SK-N-SH (cell line): ENCODE results near the gene GPD1L. TPM values are rescaled to one million over a fixed set of nuclear protein-coding genes. Genes with fewer than 3 reads are reported as not detected.
"Not testable (repeated sequence)": the region's sequence is repeated elsewhere in the genome, so short reads cannot be mapped to it uniquely, and the experiment has no call there.

Source experiments
- CTCF ChIA-PET: fragments of 300-600, 350-600 bp; formaldehyde crosslinking; extraction: SDS; loops from one replicate; lab custom pipeline; 2021; lab: Yijun Ruan, JAX
- POLR2A ChIA-PET: fragments of 350-600 bp; sonication (Branson Sonifier 250); formaldehyde crosslinking; extraction: SDS; loops from one replicate; lab custom pipeline; 2020; ENCODE audit warnings: antibody characterized with exemption, inconsistent platforms; lab: Yijun Ruan, JAX
- DNase-seq: peaks from one replicate; pipeline ENCODE4 v3.0.0; 2012
- H2AFZ ChIP-seq: fragments of 200-600 bp; sonication (generic); 2 replicates; pipeline ENCODE4 v1.8.1; 2016; ENCODE audit warnings: antibody characterized with exemption, mild to moderate bottlenecking, low read depth
- H3F3A ChIP-seq: fragments of 200-600 bp; sonication (generic); replicated peaks from 2 replicates; pipeline ENCODE3; 2016; ENCODE audit warnings: antibody characterized with exemption, mild to moderate bottlenecking; ENCODE audit not compliant: insufficient read depth
- H3K27ac ChIP-seq, 2 experiments: fragments of 200-500 bp in 1 of 2; fragments of 200-600 bp in 1 of 2; sonication (Bioruptor generic) in 1 of 2; sonication (generic), shearing (Covaris generic) in 1 of 2; 2 replicates each; pipeline versions ENCODE4 v1.5.1 to v1.6.1; 2014 to 2016; ENCODE audit warnings: low read depth in 2 of 2, inconsistent platforms in 1 of 2, low read length in 1 of 2, mild to moderate bottlenecking in 1 of 2, mixed read lengths in 1 of 2
- H3K27me3 ChIP-seq: fragments of 200-600 bp; sonication (generic), shearing (Covaris generic); 2 replicates; pipeline ENCODE4 v1.6.1; 2016; ENCODE audit warnings: mixed run types; ENCODE audit not compliant: insufficient read depth
- H3K36me3 ChIP-seq, 2 experiments: fragments of 200-500 bp in 1 of 2; fragments of 200-600 bp in 1 of 2; sonication (Bioruptor generic) in 1 of 2; sonication (generic) in 1 of 2; replicated peaks in 1 of 2; 2 replicates each; pipeline versions ENCODE3 to v1.5.1; 2014 to 2016; ENCODE audit warnings: low read length in 1 of 2, mild to moderate bottlenecking in 1 of 2; ENCODE audit not compliant: insufficient read depth in 2 of 2, control insufficient read depth in 1 of 2
- H3K4me1 ChIP-seq, 2 experiments: fragments of 200-500 bp in 1 of 2; fragments of 200-600 bp in 1 of 2; sonication (Bioruptor generic) in 1 of 2; sonication (generic), shearing (Covaris generic) in 1 of 2; 2 replicates each; pipeline versions ENCODE4 v1.5.1 to v1.6.1; 2014 to 2016; ENCODE audit warnings: low read depth in 1 of 2, low read length in 1 of 2, mixed run types in 1 of 2; ENCODE audit not compliant: insufficient read depth in 2 of 2, control insufficient read depth in 1 of 2
- H3K4me2 ChIP-seq: fragments of 200-600 bp; sonication (generic), shearing (Covaris generic); 2 replicates; pipeline ENCODE4 v1.6.1; 2017; ENCODE audit warnings: mixed run types
- H3K4me3 ChIP-seq, 2 experiments: fragments of 200-500 bp in 1 of 2; fragments of 200-600 bp in 1 of 2; sonication (Bioruptor generic) in 1 of 2; sonication (generic), shearing (Covaris generic) in 1 of 2; 2 replicates each; pipeline versions ENCODE4 v1.5.1 to v1.8.1; 2014 to 2016; ENCODE audit warnings: low read depth in 2 of 2, inconsistent platforms in 1 of 2, low read length in 1 of 2, mild to moderate bottlenecking in 1 of 2, mixed read lengths in 1 of 2, moderate library complexity in 1 of 2
- H3K79me2 ChIP-seq: fragments of 200-600 bp; sonication (generic); 2 replicates; pipeline ENCODE4 v1.8.1; 2017; ENCODE audit warnings: mild to moderate bottlenecking; ENCODE audit not compliant: insufficient read depth
- H3K9ac ChIP-seq: fragments of 200-600 bp; sonication (generic); 2 replicates; pipeline ENCODE4 v1.6.1; 2017; ENCODE audit warnings: mixed run types
- H3K9me2 ChIP-seq: fragments of 200-600 bp; sonication (generic); 2 replicates; pipeline ENCODE4 v1.6.1; 2017; ENCODE audit warnings: mixed run types
- H3K9me3 ChIP-seq: fragments of 200-600 bp; sonication (generic); 2 replicates; pipeline ENCODE4 v1.6.1; 2017; ENCODE audit warnings: mixed run types, mild to moderate bottlenecking, moderate library complexity
- H4K20me1 ChIP-seq: fragments of 200-600 bp; sonication (generic); 2 replicates; pipeline ENCODE4 v1.6.1; 2017; ENCODE audit warnings: mild to moderate bottlenecking, mixed run types; ENCODE audit not compliant: insufficient read depth
- EP300 ChIP-seq, 2 experiments: IDR thresholded peaks; 2 replicates each; pipeline versions ENCODE4 v1.4.0 to v1.6.1; 2012; ENCODE audit warnings: borderline replicate concordance in 1 of 2, low read depth in 1 of 2, low read length in 1 of 2
- FOSL2 ChIP-seq: IDR thresholded peaks from 2 replicates; pipeline ENCODE4 v1.4.0; 2012; ENCODE audit warnings: low read depth, mild to moderate bottlenecking, moderate library complexity, borderline replicate concordance
- JUND ChIP-seq: IDR thresholded peaks from 2 replicates; pipeline ENCODE4 v1.4.0; 2012
- MAX ChIP-seq: IDR thresholded peaks from 2 replicates; pipeline ENCODE4 v1.4.0; 2012; ENCODE audit warnings: low read depth
- RAD21 ChIP-seq: IDR thresholded peaks from 2 replicates; pipeline ENCODE4 v1.6.1; 2012; ENCODE audit warnings: mild to moderate bottlenecking, low read length
- REST ChIP-seq: IDR thresholded peaks from 2 replicates; pipeline ENCODE4 v1.6.1; 2012; ENCODE audit warnings: mild to moderate bottlenecking, low read depth, low read length, moderate library complexity
- SIN3A ChIP-seq: IDR thresholded peaks from 2 replicates; pipeline ENCODE4 v1.6.1; 2012; ENCODE audit warnings: low read depth, mild to moderate bottlenecking, low read length, moderate library complexity, borderline replicate concordance
- USF2 ChIP-seq: fragments of 150-350 bp; IDR thresholded peaks from 2 replicates; pipeline ENCODE4 v1.6.1; 2017; ENCODE audit warnings: antibody characterized with exemption, low read length, low read depth, borderline replicate concordance
- WGBS: methylation state at CpG from one replicate; pipeline ENCODE4 v1.1.6; 2017; ENCODE audit warnings: low lambda C conversion rate; 5-methylcytosine and 5-hydroxymethylcytosine counted together
- polyA plus RNA-seq, 3 experiments: library from polyadenylated mRNA; depleted of rRNA; stranded (reverse); fragments of >200 nt; gene quantifications; 2 replicates each; pipeline ENCODE4 v1.2.3, GENCODE V29; 2012

Gene GPD1L
- polyA plus RNA-seq, 1 of the 3 experiments (the other 2 are of a cell fraction): 6.1 TPM

DNA sequence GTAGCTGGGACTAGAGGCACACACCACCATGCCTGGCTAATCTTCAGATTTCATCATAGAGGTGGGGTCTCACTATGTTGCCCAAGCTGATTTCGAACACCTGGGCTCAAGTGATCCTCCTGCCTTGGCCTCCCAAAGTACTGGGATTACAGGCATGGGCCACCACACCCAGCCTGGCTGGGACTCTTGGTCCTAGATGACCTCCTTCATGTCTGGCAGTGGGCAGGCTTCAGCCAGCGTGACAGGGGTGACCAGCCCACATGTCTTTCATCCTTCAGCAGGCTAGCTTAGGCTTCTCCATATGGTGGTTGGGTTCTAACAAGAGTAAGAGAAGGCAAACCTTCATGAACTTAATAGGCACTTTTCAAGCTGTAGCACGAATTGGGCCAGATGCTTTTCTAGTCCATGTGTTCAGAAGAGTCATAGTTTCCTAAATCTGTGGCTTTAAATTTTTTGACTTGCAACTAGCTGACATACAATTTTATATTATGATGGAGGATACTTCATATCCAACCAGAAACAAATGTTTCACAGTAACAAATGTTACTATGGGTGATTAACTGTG is 7.6 kb downstream of the GPD1L start:
- ChIA-PET POLR2A (no interaction called here), CTCF (interaction anchor here (2.4 kb wide), 1 partner anchor 30 kb away, joined by 8 read pairs; no protein-coding TSS in a partner anchor)
- TF ChIP-seq MAX: no peak
- TF ChIP-seq FOSL2: no peak
- no peak for TF ChIP-seq RAD21
- TF ChIP-seq SIN3A: no peak
- no peak for TF ChIP-seq EP300 (IDR thresholded peaks at IDR 0.05; ENCODE audit: borderline replicate concordance in 1 of 2, low read depth in 1 of 2, low read length in 1 of 2)
- no peak for TF ChIP-seq USF2
- TF ChIP-seq REST: no peak
- TF ChIP-seq JUND: no peak
- Histone ChIP-seq H3F3A (no peaks in the 10 kb centered on the region), H3K4me1 (peaks cover 0 to 8% of the 10 kb centered on the region in 2 experiments; a peak in 1 of 4 replicates), H3K27me3 (no peaks in the 10 kb centered on the region), H3K79me2 (no peaks in the 10 kb centered on the region), H3K9ac (no peak overlapping the region), H3K9me2 (no peaks in the 10 kb centered on the region), H3K36me3 (no peaks in the 10 kb centered on the region), H3K9me3 (no peaks in the 10 kb centered on the region), H2AFZ (no peak overlapping the region), H4K20me1 (no peaks in the 10 kb centered on the region), H3K4me2 (no peak overlapping the region), H3K27ac (no peak overlapping the region), H3K4me3 (no peak overlapping the region)
- 34% methylated on average over 2 of the region's 3 CpGs for WGBS
- DNase-seq: no peak

GRCh38 chr3:32114546-32115386 is 8.3 kb downstream of the GPD1L start:
- POLR2A ChIA-PET, H3K4me1 ChIP-seq, H3K9me2 ChIP-seq, H3K36me3 ChIP-seq, H3K27me3 ChIP-seq, H3K4me3 ChIP-seq, H3K4me2 ChIP-seq, DNase-seq, H3K9ac ChIP-seq, H3F3A ChIP-seq, H4K20me1 ChIP-seq, H3K27ac ChIP-seq, H3K79me2 ChIP-seq, H2AFZ ChIP-seq, CTCF ChIA-PET, H3K9me3 ChIP-seq: not testable (repeated sequence)
- WGBS: 88% methylated on average over 19 of the region's 19 CpGs
